K562 (cell line): ENCODE measurements around the gene PPA1. TPM values are rescaled to one million over a fixed set of nuclear protein-coding genes. Genes with fewer than 3 reads are reported as not detected.
A peak's percentile ranks its signal among the peaks of the same experiment; 100 is the strongest.

Source experiments
- CEBPB ChIP-seq: fragments of 450-650 bp; IDR thresholded peaks from 2 replicates; pipeline ENCODE4 v1.6.1; 2016; ENCODE audit warnings: missing genetic modification characterization, missing compliant biosample characterization
- ETS1 ChIP-seq: conservative IDR thresholded peaks from 2 replicates; pipeline ENCODE4 v1.6.1; 2011; ENCODE audit warnings: low read depth, mild to moderate bottlenecking, low read length; ENCODE audit not compliant: control insufficient read depth
- GABPB1 ChIP-seq: sonication (generic); formaldehyde crosslinking; IDR thresholded peaks from 2 replicates; pipeline ENCODE4 v1.8.0; 2022; ENCODE audit warnings: mild to moderate bottlenecking, missing genetic modification reagents
- HMGN3 ChIP-seq: IDR thresholded peaks from 2 replicates; pipeline ENCODE4 v1.6.1; 2011; ENCODE audit warnings: borderline replicate concordance, low read depth, mild to moderate bottlenecking, mixed read lengths, low read length; ENCODE audit not compliant: insufficient read length; ENCODE audit errors: extremely low read depth
- KLF6 ChIP-seq: fragments of 250-450 bp; sonication (Bioruptor Pico); IDR thresholded peaks from 2 replicates; pipeline ENCODE4 v1.4.0; 2020; ENCODE audit warnings: mild to moderate bottlenecking, moderate library complexity, borderline replicate concordance
- MECOM ChIP-seq: fragments of 250-450 bp; sonication (Bioruptor Pico); IDR thresholded peaks from 2 replicates; pipeline ENCODE4 v1.8.0; 2022; ENCODE audit warnings: inconsistent platforms
- NUFIP1 ChIP-seq: fragments of 450-650 bp; IDR thresholded peaks from 2 replicates; pipeline ENCODE4 v1.6.1; 2018; ENCODE audit not compliant: partially characterized antibody
- PHF20 ChIP-seq: fragments of 450-650 bp; IDR thresholded peaks from 2 replicates; pipeline ENCODE4 v1.6.1; 2018; ENCODE audit not compliant: partially characterized antibody
- PRPF4 ChIP-seq: fragments of 200-400 bp; formaldehyde crosslinking; IDR thresholded peaks from one replicate; pipeline ENCODE4 v1.6.1; 2017; ENCODE audit warnings: low read length, low read depth, mild to moderate bottlenecking; ENCODE audit not compliant: insufficient read depth, poor library complexity, severe bottlenecking
- SMARCA5 ChIP-seq: fragments of 450-650 bp; IDR thresholded peaks from 2 replicates; pipeline ENCODE4 v1.6.1; 2016
- TAF1 ChIP-seq: IDR thresholded peaks from 2 replicates; pipeline ENCODE4 v1.6.1; 2011; ENCODE audit warnings: mild to moderate bottlenecking, low read length, moderate library complexity; ENCODE audit not compliant: insufficient read depth, control insufficient read depth, severe bottlenecking; ENCODE audit errors: extremely low read depth
- ZC3H8 ChIP-seq: fragments of 450-650 bp; IDR thresholded peaks from 2 replicates; pipeline ENCODE4 v1.6.1; 2017
- ZNF436 ChIP-seq: fragments of 250-450, 450-650 bp; sonication (Bioruptor Pico); formaldehyde crosslinking; IDR thresholded peaks from 2 replicates; pipeline ENCODE4 v1.7.0; 2020; ENCODE audit warnings: mild to moderate bottlenecking
- ZNF511 ChIP-seq: sonication (generic); formaldehyde crosslinking; IDR thresholded peaks from 2 replicates; pipeline ENCODE4 v1.8.0; 2022; ENCODE audit warnings: mild to moderate bottlenecking, missing genetic modification reagents
- ZNF57 ChIP-seq: fragments of 450-650 bp; formaldehyde crosslinking; IDR thresholded peaks from 2 replicates; pipeline ENCODE4 v1.4.0; 2020; ENCODE audit warnings: mild to moderate bottlenecking, moderate library complexity
- polyA plus RNA-seq, 8 experiments: library from polyadenylated mRNA; depleted of rRNA in 4 of 8; stranded (reverse) in 5 of 8; unstranded in 3 of 8; fragments of >200 nt; fragmentation: Nextera tagmentation in 2 of 8; fragmentation: Illumina TruSeq in 1 of 8; extraction: Ambion mirVana in 2 of 8; extraction: Trizol in 1 of 8; gene quantifications; 2 replicates each; pipeline versions ENCODE4 v1.2.1 to v1.2.3, GENCODE V29; 2011 to 2014; ENCODE audit warnings: inconsistent platforms in 1 of 8, missing spikeins in 1 of 8
- total RNA-seq, 7 experiments: library from RNA; depleted of rRNA in 6 of 7; stranded (reverse); fragments of >200 nt in 6 of 7; fragmentation: Illumina TruSeq in 2 of 7; extraction: Trizol in 2 of 7; gene quantifications; 2 replicates each; pipeline versions ENCODE4 v1.2.1 to v1.2.3, GENCODE V29; 2011 to 2021; ENCODE audit warnings: low replicate concordance in 1 of 7
- TF ChIP-seq, protein P1 (sequence below): fragments of 250-450 bp; sonication (Bioruptor Pico); IDR thresholded peaks from 2 replicates; pipeline ENCODE4 v1.9.0; 2021; ENCODE audit warnings: mild to moderate bottlenecking, inconsistent platforms
- TF ChIP-seq, protein P2 (sequence below): fragments of 450-650 bp; IDR thresholded peaks from 2 replicates; pipeline ENCODE4 v1.6.1; 2016; ENCODE audit warnings: low read depth, mild to moderate bottlenecking, moderate library complexity
- TF ChIP-seq, protein P3 (sequence below): sonication (generic); formaldehyde crosslinking; IDR thresholded peaks from 2 replicates; pipeline ENCODE4 v1.9.0; 2022; ENCODE audit warnings: mild to moderate bottlenecking, missing genetic modification reagents
- TF ChIP-seq, protein P4 (sequence below): fragments of 450-650 bp; IDR thresholded peaks from one replicate; pipeline ENCODE4 v1.6.1; 2018; ENCODE audit warnings: mild to moderate bottlenecking, moderate library complexity; ENCODE audit not compliant: partially characterized antibody

Gene PPA1
- total and polyA plus RNA-seq, 9 of the 15 experiments (the other 6 are each of a cell fraction or from before 2014, with no cell fraction given), result 301 to 635 (median 471) TPM

DNA sequence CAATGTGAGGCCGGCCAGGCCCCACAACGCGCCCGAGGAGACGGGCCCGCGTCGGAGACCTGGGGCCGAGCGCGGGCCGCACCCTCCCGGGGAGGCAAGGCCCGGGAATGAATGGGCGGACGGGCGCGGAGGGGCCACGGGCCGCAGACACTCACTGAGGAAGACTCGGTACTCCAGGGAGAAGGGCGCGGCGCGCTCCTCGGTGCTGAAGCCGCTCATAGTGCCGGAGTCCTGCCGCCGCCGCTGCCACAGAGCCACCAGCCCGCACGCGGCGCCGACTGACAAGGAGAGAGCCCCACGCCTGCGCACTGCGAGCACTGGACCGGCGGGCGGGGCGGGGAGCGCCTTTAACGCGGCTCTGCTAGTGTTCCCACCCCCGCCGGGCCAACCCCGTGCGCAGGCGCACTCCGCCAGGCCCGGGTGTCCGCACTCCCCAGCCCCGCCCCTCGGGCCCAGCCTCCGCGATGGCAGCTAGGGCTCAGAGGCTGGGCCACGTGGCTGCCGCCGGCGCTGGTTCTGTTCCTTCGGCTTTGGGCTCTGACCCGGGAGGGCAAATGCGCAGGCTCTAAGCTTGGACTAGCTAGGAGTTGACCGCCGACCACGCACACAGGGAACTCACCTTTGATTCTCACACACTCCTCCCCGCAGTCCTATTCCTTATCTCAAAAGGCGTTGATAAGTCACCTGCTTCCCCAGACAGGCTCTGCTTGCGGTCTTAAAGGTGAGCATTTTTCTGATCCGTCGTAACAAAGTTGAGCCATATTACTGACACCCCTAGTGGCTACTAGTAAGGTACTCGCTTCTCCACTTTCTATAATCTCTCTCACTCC, at the start of gene PPA1 (continued):
- TF ChIP-seq ZNF511 (CRISPR knock-in tag) (peak; percentile 71), ZNF57 (CRISPR knock-in tag) (no peak), ZNF436 (no peak), ZC3H8 (no peak), KLF6 (CRISPR knock-in tag) (peak; percentile 72), GABPB1 (CRISPR knock-in tag) (0 out of 2 replicates have a peak, but pooled peaks have one; percentile 33), HMGN3 (peak; percentile 87), ETS1 (peak; percentile 74), TAF1 (peak; percentile 90), NUFIP1 (peak; percentile 42), CEBPB (tag) (peak; percentile 29; the same call in 1 of the 2 replicates), MECOM (CRISPR knock-in tag) (no peak), SMARCA5 (0 out of 2 replicates have a peak, but pooled peaks have one; percentile 17), PHF20 (peak; percentile 48), PRPF4 (no peak)
- TF ChIP-seq, protein P1, sequence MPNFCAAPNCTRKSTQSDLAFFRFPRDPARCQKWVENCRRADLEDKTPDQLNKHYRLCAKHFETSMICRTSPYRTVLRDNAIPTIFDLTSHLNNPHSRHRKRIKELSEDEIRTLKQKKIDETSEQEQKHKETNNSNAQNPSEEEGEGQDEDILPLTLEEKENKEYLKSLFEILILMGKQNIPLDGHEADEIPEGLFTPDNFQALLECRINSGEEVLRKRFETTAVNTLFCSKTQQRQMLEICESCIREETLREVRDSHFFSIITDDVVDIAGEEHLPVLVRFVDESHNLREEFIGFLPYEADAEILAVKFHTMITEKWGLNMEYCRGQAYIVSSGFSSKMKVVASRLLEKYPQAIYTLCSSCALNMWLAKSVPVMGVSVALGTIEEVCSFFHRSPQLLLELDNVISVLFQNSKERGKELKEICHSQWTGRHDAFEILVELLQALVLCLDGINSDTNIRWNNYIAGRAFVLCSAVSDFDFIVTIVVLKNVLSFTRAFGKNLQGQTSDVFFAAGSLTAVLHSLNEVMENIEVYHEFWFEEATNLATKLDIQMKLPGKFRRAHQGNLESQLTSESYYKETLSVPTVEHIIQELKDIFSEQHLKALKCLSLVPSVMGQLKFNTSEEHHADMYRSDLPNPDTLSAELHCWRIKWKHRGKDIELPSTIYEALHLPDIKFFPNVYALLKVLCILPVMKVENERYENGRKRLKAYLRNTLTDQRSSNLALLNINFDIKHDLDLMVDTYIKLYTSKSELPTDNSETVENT (CRISPR knock-in tag), result peak; percentile 96
- TF ChIP-seq, protein P2, sequence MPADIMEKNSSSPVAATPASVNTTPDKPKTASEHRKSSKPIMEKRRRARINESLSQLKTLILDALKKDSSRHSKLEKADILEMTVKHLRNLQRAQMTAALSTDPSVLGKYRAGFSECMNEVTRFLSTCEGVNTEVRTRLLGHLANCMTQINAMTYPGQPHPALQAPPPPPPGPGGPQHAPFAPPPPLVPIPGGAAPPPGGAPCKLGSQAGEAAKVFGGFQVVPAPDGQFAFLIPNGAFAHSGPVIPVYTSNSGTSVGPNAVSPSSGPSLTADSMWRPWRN, result peak; percentile 50; the same call in 1 of the 2 replicates
- TF ChIP-seq, protein P3, sequence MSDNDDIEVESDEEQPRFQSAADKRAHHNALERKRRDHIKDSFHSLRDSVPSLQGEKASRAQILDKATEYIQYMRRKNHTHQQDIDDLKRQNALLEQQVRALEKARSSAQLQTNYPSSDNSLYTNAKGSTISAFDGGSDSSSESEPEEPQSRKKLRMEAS (CRISPR knock-in tag), result peak; percentile 99
- TF ChIP-seq, protein P4, sequence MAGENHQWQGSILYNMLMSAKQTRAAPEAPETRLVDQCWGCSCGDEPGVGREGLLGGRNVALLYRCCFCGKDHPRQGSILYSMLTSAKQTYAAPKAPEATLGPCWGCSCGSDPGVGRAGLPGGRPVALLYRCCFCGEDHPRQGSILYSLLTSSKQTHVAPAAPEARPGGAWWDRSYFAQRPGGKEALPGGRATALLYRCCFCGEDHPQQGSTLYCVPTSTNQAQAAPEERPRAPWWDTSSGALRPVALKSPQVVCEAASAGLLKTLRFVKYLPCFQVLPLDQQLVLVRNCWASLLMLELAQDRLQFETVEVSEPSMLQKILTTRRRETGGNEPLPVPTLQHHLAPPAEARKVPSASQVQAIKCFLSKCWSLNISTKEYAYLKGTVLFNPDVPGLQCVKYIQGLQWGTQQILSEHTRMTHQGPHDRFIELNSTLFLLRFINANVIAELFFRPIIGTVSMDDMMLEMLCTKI, result no peak
